BJ (cell line): Measurements from ENCODE around the gene NIT2. TPM values are rescaled to one million over a fixed set of nuclear protein-coding genes. Genes with fewer than 3 reads are reported as not detected.

Experiments
- CTCF ChIA-PET: fragments of 350-600 bp; formaldehyde crosslinking; extraction: SDS; loops from one replicate; lab custom pipeline; 2021; ENCODE audit warnings: antibody characterized with exemption, inconsistent platforms; lab: Yijun Ruan, JAX
- POLR2A ChIA-PET: fragments of 300-600 bp; sonication (Branson Sonifier 250); formaldehyde crosslinking; extraction: SDS; loops from one replicate; lab custom pipeline; 2021; ENCODE audit warnings: antibody characterized with exemption; lab: Charles Lee
- DNase-seq: peaks from one replicate; pipeline ENCODE4 v3.0.0-alpha.2; 2011; ENCODE audit warnings: low read depth
- H3K27me3 ChIP-seq: 2 replicates; pipeline ENCODE4 v1.6.0; 2011; ENCODE audit warnings: low read length; ENCODE audit not compliant: control insufficient read depth, insufficient read depth
- H3K36me3 ChIP-seq: 2 replicates; pipeline ENCODE4 v1.5.1; 2011; ENCODE audit warnings: low read length; ENCODE audit not compliant: control insufficient read depth, insufficient read depth
- H3K4me3 ChIP-seq: 2 replicates; pipeline ENCODE4 v1.5.1; 2011; ENCODE audit warnings: low read depth, mild to moderate bottlenecking, control low read depth, low read length
- polyA plus RNA-seq: library from polyadenylated mRNA; depleted of rRNA; stranded (reverse); fragments of >200 nt; gene quantifications from 2 replicates; pipeline ENCODE4 v1.2.3, GENCODE V29; 2011
- TF ChIP-seq, protein P1 (sequence below): IDR thresholded peaks from 2 replicates; pipeline ENCODE4 v1.5.1; 2011; ENCODE audit warnings: low read depth, mild to moderate bottlenecking, control low read depth, inconsistent platforms, low read length, moderate library complexity; ENCODE audit not compliant: insufficient read depth

The NIT2 gene
- polyA plus RNA-seq, 1 experiment, result 34.5 TPM

DNA sequence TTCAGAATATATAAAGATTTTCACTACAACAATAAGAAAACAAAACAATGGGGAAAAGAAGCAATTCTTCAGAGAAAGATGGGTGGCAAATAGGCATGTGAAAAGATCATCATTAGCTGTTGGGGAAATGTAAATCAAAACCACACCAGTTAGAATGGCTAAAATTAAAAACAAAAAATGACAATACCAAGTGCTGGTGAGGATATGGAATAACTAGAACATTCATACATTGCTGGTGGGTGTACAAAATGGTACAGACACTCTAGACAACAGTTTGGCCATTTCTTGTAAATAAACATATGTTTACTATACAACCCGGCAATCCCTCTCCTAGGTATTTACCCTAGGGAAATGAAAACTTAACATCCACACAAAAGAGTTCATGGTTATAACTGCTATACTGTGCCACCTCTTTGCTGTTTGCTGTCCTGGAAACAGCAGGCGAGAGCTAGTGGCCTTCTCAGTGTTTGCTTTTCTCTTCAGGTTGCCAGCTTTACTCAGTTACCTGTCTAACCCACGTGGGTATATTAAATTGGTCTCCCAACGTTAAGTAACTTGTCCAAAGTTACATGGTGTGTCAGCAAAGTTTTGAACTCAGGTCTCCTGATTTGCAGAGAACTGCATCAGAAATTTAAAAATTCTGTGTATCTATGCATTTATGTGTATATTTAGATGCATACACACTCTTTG, 4.6 kb upstream of the NIT2 start:
- Histone ChIP-seq H3K36me3 (no peaks in the 10 kb centered on the region), H3K27me3 (no peaks in the 10 kb centered on the region), H3K4me3 (no peak overlapping the region)
- ChIA-PET CTCF (interaction anchor here (1.1 kb wide), 1 partner anchor 13 kb away, joined by 4 read pairs; no protein-coding TSS in a partner anchor), POLR2A (no interaction called here)
- TF ChIP-seq, protein P1, sequence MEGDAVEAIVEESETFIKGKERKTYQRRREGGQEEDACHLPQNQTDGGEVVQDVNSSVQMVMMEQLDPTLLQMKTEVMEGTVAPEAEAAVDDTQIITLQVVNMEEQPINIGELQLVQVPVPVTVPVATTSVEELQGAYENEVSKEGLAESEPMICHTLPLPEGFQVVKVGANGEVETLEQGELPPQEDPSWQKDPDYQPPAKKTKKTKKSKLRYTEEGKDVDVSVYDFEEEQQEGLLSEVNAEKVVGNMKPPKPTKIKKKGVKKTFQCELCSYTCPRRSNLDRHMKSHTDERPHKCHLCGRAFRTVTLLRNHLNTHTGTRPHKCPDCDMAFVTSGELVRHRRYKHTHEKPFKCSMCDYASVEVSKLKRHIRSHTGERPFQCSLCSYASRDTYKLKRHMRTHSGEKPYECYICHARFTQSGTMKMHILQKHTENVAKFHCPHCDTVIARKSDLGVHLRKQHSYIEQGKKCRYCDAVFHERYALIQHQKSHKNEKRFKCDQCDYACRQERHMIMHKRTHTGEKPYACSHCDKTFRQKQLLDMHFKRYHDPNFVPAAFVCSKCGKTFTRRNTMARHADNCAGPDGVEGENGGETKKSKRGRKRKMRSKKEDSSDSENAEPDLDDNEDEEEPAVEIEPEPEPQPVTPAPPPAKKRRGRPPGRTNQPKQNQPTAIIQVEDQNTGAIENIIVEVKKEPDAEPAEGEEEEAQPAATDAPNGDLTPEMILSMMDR, result no peak
- no peak for DNase-seq

DNA sequence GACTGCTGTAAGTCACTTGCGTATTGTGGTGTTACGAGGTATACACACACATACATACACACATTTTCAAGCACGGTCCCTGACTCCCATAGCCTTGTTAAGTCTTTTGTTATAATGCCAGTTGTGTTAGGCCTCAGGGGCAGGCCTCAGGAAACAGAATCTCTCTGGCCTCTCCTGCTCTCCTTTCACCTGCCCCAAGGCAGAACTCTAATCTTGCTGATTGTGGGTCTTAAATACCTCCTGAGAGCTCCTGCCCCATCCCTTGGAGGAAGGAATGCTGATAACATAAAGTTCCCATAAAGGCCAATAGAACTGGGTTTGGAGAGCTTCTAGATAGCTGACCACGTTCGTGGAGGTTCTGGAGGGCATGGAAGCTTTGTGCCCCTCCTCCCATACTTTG, 3.9 kb upstream of the NIT2 start:
- ChIA-PET POLR2A (no interaction called here), CTCF (no interaction called here)
- no peak for DNase-seq
- Histone ChIP-seq H3K4me3 (no peak overlapping the region), H3K36me3 (no peaks in the 10 kb centered on the region), H3K27me3 (no peaks in the 10 kb centered on the region)
- TF ChIP-seq, protein P1, result no peak

DNA sequence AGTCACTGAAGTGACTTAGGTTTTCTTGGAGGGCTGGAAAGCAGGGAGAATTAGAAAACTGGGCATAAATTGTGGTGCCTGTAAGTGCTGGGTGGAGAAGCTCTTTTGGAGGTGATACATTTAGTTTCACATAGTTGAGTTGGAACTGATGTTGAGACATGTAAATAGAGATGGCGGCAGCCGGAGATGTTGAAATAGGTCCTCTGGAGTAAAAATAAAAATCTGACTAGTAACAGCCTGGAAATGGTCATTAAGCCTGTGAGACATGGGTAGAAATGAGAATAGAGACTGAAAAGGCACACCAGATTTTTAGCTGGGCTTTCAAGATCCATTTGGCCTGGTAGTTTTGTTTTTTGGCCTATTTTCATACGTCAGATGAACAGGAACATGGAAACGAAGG, 2.9 kb upstream of the NIT2 start:
- H3K27me3 ChIP-seq, result no peaks in the 10 kb centered on the region
- TF ChIP-seq, protein P1, result no peak
- no peak overlapping the region for H3K4me3 ChIP-seq
- POLR2A ChIA-PET, result no interaction called here
- H3K36me3 ChIP-seq, result no peaks in the 10 kb centered on the region
- DNase-seq, result no peak
- CTCF ChIA-PET, result interaction anchor here (0.6 kb wide), 1 partner anchor 37 kb away, joined by 4 read pairs; no protein-coding TSS in a partner anchor

DNA sequence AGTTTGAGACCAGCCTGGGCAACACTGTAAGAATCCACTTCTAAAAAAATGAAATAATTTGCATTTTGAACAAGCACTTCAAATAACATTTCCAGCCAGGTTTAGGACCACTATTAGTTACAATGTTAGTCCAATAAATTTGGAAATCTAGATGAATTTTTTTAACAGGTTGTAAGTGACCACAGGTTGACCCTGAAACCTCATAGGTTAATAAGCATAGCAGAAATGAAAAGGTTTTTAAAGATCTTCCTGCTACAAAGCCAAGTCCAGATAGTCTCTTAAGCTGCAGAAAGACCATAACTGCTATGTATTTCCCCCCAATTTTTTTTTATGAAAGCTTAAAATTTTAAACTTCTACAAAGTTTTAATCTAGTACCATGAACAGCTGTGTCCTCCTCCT, 1.5 kb upstream of the NIT2 start:
- POLR2A ChIA-PET, result no interaction called here
- Histone ChIP-seq H3K4me3 (no peak overlapping the region), H3K36me3 (no peaks in the 10 kb centered on the region), H3K27me3 (no peaks in the 10 kb centered on the region)
- CTCF ChIA-PET, result interaction anchor here (1.1 kb wide), 1 partner anchor 46 kb away, joined by 3 read pairs; no protein-coding TSS in a partner anchor
- DNase-seq, result no peak
- TF ChIP-seq, protein P1, result no peak

DNA sequence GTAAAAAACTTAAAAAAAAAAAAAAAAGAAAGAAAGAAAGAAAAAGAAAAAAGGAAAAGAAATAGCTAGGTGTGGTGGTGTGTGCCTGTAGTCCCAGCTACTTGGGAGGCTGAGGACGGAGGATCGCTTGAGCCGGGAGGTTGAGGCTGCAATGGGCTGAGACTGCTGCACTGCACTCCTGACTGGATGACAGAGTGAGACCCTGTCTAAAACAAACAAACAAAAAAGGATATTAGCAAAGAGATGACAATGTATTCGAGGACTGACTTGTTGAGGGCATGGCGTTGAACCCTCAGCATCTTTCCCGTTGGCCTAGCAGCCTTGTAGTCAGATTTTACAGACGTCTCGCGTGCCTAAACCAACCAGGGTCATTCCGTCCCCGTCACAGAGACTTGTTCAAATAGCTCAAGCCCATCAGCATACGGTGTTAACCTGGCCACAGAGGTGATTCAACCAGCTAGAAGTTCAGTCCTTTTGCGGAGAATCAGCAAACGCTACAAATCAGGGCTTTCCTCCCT, 528 bp upstream of the NIT2 start:
- Histone ChIP-seq H3K4me3 (peak overlapping the region; percentile 54), H3K36me3 (no peaks in the 10 kb centered on the region; the same call in 1 of the 2 replicates), H3K27me3 (no peaks in the 10 kb centered on the region)
- TF ChIP-seq, protein P1, result no peak
- DNase-seq, result no peak
- POLR2A ChIA-PET, result no interaction called here
- CTCF ChIA-PET, result interaction anchor here (1.1 kb wide), 1 partner anchor 47 kb away, joined by 3 read pairs; no protein-coding TSS in a partner anchor
